HS-27A (cell line): ENCODE results near the gene APBA2.

Source experiments
- DNase-seq: peaks from one replicate; pipeline ENCODE4 v3.0.0-alpha.2; 2012; ENCODE audit warnings: low read depth, missing footprints

The APBA2 gene

GRCh38 chr15:28957606-28958498, 72.1 kb downstream of the APBA2 start:
- DNase-seq, result no peak

GRCh38 chr15:28959326-28959725, 73.6 kb downstream of the APBA2 start:
- DNase-seq, result no peak

GRCh38 chr15:28960979-28961378, 75.2 kb downstream of the APBA2 start:
- no peak for DNase-seq

- no peak for DNase-seq
Observed at GRCh38 chr15:28961391-28961790, 75.6 kb downstream of the APBA2 start.

GRCh38 chr15:28962851-28963710, 77.3 kb downstream of the APBA2 start:
- DNase-seq, result no peak

- no peak for DNase-seq
Observed at GRCh38 chr15:28963711-28964081, 77.9 kb downstream of the APBA2 start.

- DNase-seq, result no peak
Observed at GRCh38 chr15:28964098-28964497, 78.3 kb downstream of the APBA2 start.

- no peak for DNase-seq
Observed at GRCh38 chr15:28967066-28967465, 81.3 kb downstream of the APBA2 start.

GRCh38 chr15:28967990-28968389, 82.2 kb downstream of the APBA2 start:
- DNase-seq, result no peak

- no peak for DNase-seq
Observed at GRCh38 chr15:28969511-28970085, 83.8 kb downstream of the APBA2 start.

- DNase-seq, result no peak
Observed at GRCh38 chr15:28974142-28974541, 88.4 kb downstream of the APBA2 start.

- DNase-seq, result no peak
Observed at GRCh38 chr15:28975766-28976179, 90.0 kb downstream of the APBA2 start.

GRCh38 chr15:28977377-28978010, 91.7 kb downstream of the APBA2 start:
- peak; percentile 72 for DNase-seq

- no peak for DNase-seq
Observed at GRCh38 chr15:28978011-28978378, 92.2 kb downstream of the APBA2 start.

GRCh38 chr15:28978661-28979060, 92.9 kb downstream of the APBA2 start:
- no peak for DNase-seq

GRCh38 chr15:28979208-28979841, 93.6 kb downstream of the APBA2 start:
- DNase-seq, result no peak

GRCh38 chr15:28980709-28981350, 95.1 kb downstream of the APBA2 start:
- no peak for DNase-seq

GRCh38 chr15:28981351-28981720, 95.6 kb downstream of the APBA2 start:
- no peak for DNase-seq

GRCh38 chr15:28981921-28982320, 96.1 kb downstream of the APBA2 start:
- no peak for DNase-seq

GRCh38 chr15:28982886-28983285, 97.1 kb downstream of the APBA2 start:
- no peak for DNase-seq
